NCI-H146 treated with DMSO at 0.1 percent for 48 hours (cell line): Measurements from ENCODE around the gene NUDT4B.
"Not testable (repeated sequence)": the region's sequence is repeated elsewhere in the genome, so short reads cannot be mapped to it uniquely, and the experiment has no call there.

ENCODE experiments used
- DNase-seq: peaks from one replicate; lab custom pipeline; 2025; ENCODE audit not compliant: unreplicated experiment; lab: John Stamatoyannopoulos, UW

The NUDT4B gene

DNA sequence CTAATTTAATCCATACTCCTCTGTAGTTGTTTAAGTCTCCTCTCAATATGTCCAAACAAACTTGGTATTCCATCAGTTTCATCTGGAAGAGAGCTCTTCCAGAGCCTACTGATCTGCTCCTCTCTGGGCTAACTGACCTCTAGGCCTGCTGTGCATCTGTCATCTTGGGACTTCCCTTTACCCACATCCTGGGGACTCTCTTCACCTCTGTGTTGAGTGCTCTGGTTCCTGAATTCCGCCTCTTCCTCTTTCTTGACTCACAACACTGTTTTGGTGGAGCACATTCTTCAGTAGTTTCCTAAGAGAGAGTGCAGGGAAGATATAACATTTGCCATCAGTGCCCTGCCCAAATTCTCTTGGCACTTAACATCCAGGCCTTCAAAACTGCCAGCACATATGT, 13.0 kb upstream of the NUDT4B start:
- DNase-seq = not testable (repeated sequence)

DNA sequence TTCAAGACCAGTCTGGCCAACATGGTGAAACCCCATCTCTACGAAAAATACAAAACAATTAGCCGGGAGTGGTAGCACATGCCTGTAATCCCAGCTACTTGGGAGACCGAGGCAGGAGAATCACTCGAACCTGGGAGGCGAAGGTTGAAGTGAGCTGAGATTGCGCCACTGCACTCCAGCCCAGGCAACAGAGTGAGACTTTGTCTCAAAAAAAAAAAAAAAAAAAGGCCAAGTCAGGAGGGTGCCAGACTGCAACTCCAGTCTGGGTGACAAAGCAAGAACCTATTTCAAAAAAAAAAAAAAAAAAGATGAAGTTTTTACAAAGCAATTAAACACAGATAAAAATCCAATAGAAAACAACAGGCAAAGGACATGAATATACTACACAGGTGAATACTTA, 9.9 kb upstream of the NUDT4B start:
- DNase-seq = not testable (repeated sequence)

DNA sequence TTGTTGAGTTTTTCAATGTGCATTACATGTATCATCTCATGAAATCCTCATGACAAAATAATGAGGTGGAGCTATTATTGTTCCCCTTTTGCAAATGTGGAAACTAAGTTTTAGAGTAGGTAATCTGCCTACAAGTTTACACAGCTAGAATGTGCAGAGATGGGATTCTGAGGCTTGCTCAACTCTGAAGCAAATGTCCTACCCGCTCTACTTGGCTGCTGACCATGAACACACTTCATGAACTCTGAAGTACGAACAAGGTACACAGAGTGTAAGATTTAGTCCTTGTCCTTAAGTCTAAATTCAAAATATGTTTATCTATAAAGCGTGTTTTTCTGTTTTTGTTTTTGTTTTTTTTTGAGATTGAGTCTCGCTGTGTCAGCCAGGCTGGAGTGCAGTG, 5.4 kb upstream of the NUDT4B start:
- DNase-seq = not testable (repeated sequence)

DNA sequence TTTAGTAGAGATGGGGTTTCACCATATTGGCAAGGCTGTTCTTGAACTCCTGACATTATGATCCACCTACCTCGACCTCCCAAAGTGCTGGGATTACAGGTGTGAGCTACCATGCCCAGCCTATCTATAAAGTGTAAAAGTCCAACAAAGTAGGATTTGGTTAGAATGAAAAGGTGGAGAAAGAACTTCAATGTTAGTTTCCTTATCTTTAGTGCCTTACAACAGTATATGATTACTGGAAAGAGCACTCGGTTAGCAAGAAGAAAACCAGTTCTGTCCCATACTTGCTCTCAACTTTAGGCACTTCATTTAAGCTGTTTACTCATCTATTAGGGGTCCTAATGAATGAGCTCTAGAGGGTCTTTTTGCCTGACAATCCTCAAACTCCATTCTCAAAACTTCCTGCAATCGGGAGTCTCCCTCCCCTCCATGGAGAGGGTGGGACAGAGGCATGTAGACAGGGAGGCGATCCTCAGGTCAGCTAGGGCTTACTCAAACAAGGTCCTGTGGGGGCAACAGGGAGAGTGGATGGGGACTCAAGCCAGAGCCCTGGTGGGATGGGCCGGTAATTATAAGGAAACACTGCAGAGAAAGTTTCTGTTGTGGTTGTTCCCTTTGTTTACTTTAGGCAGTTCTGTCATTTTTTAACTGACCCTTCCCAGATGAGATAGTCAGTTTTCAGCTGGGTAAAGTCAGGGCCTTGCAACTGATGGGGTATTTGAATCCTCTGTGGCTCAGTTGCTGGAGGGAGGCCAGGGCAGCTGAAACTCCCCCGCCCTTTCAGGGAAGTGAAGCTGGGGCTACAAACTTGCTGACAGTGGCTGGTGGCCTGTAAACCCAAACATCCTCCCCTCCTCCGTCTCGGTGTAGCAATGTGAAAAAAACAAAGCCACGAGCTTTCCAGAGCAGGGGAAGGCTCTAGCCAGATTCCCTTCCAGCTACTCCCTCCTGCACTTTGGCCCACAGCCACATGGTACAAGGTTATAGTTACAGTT, 4.6 kb upstream of the NUDT4B start:
- not testable (repeated sequence) for DNase-seq

DNA sequence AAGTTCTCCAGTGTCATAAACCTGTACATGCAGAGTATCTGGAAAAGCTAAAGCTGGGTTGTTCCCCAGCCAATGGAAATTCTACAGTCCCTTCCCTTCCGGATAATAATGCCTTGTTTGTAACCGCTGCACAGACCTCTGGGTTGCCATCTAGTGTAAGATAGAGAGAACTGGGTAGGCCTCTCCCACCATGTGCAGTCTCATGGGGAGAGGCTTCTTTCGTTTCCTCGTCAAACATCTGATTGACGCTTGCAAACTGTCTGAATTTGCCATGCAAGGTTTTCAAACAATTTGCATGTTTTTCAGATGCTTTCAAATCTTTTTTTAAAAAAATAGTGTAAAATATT, 734 bp downstream of the NUDT4B start:
- DNase-seq = not testable (repeated sequence)

DNA sequence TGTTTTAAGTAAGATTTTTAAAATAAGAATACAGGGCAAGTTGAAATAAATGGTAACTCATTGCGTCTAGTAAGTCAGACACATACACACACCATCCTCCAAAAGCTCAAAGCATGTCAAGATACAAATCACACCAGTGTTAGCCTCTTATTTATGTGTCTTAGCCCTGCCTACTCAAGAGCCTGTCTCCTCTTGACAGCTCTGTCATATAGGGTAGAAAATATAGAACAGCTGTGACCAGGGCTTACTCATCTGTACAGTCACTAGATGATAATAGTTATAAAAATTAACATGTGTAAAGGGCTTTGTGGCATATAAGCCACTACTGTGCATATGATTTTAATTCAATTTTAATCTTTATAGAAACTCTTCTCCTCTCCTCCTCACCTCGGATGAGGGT, 7.7 kb downstream of the NUDT4B start:
- DNase-seq = not testable (repeated sequence)

DNA sequence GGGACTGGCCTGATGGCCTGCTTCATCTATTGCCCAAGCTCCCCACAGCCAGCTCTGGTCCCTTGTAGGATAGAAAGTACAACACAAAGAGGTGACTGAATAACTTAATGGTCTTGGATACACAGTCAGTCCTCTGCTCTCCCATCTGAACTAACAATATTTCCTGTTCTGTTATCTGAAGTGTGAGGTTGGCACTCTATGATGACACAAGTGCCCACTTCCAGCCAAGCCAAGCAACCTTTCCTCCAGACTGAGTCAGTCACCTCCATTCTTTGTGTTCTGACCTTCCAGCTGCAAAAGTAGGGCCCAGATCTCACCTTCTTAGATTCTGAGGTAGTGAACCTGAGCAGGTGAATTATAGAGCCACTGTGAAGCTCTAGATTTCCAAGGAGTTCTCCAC, 8.9 kb downstream of the NUDT4B start:
- not testable (repeated sequence) for DNase-seq

DNA sequence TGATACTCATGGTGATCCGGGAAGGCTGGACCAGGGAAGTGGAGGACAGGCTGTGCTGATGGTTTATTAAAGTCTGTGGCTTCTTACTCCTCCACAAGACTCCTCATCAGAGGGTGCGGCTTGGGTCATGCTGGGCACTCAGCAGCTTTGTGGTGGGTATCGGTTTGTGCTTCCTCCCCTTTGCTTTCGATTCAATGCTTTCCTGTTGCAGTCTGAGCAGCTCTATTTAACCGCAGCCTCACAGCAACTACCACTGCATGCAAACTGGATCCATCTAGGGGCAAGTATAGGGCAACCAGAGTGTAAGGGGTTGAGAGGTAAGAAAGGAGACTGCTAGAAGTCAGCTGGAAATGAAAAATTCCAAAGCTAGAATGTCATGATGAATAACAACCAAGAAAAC, 9.8 kb downstream of the NUDT4B start:
- DNase-seq = not testable (repeated sequence)

DNA sequence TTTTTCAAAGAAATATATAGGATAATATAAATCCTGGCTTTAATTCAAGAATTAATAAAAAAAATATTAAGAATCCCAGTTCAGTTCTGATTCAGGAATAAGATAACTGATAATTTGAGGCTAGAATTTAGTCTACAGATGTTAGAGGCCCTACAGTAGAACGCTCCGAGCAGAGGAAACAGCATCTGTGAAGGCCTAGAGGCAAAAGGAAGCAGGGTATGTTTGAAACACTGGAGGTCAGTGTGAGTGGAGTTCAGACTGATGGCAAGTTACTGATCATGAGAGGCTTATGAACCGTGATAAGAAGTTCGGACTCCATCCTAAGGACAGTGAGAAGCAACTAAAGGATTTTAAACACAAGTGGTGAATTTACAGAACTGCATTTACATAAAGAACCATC, 10.4 kb downstream of the NUDT4B start:
- DNase-seq = not testable (repeated sequence)

DNA sequence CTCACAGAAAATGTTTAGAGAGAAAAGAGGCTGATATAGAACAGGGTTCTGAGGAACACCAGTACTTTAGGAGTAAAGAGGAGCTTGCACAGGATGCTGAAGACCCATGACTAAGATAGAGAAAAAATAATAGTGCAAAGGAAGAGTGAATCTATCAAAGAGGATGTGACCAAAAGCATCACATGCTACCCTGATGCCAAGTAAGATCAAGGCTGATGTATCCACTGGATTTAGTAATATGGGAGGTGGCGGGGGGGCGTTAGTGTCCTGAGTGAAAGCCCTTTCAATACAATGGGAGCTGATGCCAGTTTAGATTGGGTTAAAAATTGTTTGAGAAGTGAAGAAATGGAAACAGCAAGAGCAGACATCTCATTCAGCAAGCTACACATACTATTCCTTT, 11.2 kb downstream of the NUDT4B start:
- not testable (repeated sequence) for DNase-seq

DNA sequence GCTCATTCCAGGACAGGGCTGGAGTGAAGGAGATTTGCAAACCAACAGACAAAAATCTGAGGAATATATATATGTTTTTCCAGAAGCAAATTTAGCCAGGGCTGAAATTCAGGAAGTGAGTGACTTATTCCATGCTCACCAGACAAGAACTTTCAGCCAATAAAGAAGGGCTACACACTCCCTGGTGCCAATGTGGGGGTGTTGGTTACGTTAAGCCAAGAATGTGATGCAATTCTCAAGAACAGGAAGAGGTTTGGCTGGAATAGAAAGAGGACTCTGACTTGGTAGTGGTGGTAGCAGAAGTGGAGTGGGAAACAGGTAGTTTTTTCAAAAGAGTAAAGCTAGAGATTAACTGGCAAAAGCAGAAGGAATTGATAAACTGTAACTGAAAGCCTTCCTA, 11.6 kb downstream of the NUDT4B start:
- DNase-seq = not testable (repeated sequence)

DNA sequence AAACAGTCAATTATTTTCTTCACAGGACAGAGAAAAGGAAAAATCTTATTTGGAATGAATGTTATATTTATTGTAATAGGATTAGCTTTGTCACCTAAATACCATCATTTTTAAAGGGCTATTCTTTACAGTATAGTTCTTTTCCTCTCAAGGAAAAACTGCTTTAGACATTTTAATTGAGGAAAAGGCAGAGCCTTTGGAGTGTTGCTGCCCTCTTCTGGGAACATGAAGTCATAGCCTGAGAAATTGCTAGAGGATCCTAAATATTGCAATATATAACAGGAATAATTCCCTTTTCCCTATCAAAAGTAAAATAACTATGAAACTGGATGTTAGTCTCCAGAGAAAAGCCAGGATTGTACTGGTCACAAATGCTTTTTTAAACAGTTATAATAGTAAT, 12.8 kb downstream of the NUDT4B start:
- DNase-seq = not testable (repeated sequence)

DNA sequence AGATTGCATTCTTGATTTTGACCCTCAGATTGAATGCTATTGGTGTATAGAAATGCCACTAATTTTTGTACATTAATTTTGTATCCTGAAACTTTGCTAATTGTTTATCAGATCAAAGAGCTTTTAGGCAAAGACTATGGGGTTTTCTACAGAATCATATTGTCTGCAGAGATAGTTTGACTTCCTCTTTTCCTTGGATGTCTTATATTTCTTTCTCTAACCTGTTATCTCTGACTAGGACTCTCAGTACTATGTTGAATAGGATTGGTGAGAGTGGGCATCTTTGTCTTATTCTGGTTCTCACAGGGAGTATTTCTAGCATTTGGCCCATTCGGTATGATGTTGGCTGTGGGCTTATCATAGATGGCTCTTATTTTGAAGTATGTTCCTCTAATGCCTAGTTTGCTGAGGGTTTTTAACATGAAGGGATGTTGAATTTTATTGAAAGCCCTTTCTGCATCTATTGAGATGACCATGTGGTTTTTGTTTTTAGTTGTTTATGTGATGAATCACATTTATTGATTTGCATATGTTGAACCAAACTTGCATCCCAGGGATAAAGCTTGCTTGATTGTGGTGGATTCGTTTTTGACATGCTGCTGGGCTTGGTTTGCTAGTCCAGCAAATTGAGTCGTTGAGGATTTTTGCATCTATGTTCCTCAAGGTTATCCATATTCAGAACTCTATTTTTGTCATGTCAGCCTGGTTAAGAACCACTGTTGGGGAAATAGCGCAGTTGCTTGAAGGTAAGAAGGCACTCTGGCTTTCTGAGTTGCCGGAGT, 16.9 kb downstream of the NUDT4B start:
- DNase-seq = not testable (repeated sequence)

DNA sequence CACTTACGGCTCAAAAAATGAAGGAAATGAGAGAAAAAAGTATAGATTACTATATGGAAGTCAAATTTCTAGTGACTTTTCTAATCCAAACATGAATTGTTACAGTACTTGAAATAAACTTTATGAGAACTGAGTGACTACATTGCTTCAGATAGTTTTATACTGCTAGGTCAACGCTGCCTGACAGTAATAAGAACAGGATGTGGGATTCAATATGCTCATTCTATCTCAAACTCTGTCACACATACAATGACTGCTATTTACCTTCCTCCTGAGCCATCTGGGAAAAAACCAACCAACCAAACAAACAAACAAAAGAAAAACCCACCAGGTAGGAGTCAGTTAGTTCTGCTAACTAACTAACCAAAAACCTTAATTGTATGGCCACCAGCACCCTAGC, 20.0 kb downstream of the NUDT4B start:
- DNase-seq = not testable (repeated sequence)

DNA sequence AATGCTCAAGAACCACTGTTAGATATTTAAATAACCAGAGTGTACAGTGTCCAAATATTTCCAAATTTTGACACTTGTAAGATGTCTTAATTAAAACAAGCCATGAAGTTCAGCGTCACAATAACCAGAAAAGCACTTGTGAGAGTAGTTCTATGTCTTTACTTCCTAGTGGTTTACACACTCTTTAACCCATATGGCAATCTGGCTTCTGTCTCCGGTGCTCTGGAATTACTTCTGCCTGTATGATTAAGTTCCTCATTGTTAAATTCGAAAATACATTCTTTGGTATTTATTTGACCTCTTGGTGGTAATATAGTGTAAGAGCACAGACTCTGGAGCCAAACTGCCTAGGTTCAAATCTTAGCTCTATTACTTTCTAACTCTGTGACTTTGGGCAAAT, 20.9 kb downstream of the NUDT4B start:
- not testable (repeated sequence) for DNase-seq

DNA sequence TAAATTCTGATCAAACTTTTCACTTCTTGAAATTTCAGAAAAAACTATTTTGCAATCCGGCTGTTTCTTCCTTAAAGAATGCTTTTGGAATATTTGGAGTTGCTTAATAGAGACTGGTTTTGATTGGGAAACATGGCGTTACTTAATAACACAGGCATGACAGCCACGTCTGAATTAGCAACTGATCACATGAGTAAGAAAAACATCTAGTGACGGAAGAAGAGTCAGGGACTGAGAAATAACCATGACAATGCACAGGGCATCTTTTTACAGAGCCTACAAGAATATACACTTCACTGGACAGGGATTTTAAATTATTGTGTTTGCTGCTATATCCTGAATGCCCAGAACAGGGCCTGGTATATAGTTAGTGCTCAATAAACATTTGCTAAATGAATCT, 25.1 kb downstream of the NUDT4B start:
- DNase-seq = not testable (repeated sequence)

DNA sequence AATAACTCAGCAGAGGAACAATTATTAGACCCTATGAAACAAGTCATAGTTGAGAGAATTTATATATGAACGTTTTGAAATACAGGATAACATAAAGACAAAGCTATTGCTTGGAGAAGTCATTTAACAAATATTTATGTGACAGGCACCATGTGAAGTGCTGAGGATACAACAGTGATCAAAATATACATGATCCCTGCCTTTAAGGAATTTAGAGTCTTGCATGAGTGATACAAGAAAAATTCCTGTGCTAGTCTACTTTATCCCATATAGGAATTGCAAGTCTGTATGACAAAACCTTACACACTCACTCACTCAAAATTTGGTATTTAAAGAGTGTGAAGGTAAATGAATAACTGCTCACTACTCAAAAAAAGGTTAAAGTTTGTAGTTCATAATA, 25.5 kb downstream of the NUDT4B start:
- not testable (repeated sequence) for DNase-seq

DNA sequence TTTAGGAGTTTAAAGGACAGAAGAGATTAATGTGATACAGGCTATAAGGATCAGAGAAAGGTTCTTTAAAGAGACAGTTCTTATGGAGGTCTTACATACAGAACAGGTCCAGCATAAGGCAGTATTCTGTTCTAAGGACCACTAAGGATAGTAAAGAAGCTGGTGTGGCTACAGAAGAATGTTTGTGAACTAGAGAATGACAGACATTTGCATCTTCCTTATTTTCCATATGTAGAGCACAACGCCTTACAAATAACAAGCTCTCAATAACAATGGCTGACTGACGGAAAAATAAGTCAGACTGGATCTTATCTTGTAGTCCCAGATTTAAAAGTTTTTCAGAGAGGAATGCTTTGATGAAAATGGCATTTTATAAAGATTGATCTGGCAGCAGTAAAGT, 26.7 kb downstream of the NUDT4B start:
- DNase-seq = not testable (repeated sequence)

DNA sequence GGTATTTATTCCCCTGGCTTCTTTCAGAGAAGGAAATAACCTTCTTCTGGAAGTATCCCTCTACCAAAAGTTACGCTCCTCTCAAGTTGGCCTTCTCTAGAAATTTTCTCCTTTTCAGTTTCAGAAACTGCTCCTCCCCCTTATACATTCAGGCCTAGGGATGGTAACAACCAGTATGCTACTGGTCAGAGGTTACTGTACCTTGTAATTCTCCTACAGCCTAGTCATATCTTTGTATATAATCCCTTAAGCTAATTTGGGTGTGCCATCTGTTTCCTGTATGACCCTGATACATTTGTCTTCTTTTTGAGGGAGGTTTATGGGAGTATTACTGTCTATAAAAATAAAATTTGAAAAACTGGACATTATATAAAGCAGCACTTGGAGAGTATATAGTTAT, 29.1 kb downstream of the NUDT4B start:
- DNase-seq = not testable (repeated sequence)

DNA sequence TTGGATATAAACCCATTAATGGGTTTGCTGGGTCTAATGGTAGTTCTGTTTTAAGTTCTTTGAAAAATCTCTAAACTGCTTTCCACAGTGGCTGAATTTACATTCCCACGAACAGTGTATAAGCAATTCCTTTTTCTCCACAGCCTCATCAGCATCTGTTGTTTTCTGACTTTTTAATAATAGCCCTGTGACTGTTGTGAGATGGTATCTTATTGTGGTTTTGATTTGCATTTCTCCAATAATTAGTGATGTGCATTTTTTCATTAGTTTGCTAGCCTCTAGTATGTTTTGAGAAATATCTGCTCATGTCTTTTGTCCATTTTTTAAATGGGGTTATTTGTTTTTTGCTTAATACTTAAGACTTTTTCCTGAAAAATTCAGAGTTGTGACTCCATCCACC, 31.8 kb downstream of the NUDT4B start:
- not testable (repeated sequence) for DNase-seq

DNA sequence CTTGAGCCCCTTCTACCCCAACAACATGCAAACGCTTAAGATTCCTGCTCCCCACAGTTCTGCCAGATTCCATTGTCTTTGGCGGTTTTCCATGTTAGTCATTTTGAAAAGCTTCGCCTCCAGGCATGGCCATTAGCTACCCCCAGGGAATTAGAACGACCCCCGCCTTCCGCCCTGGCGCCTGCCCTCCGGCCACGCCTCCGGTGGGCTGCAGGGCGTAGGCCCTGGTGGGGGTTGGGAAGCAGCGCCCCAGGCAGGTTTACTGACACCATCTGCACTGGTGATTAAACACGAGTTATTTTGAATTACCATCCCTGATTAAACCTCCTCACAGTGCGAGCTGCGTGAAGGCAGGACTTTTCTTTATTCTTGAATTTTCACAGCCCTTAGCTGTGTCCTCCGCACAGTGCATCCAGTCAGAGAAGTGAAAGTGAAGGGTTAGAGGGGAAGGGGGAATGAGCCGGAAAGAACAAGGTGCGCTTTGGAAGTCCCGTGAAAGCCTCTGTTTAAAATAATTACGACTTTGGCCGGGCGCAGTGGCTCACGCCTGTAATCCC, 43.0 kb downstream of the NUDT4B start:
- DNase-seq = not testable (repeated sequence)
